ENCODE measurements around the gene SUFU.
"Not testable (repeated sequence)": the region's sequence is repeated elsewhere in the genome, so short reads cannot be mapped to it uniquely, and the experiment has no call there.

The SUFU gene

GRCh38 chr10:102667411-102667810, 163.6 kb downstream of the SUFU start:
- in situ Hi-C loops (cut with MboI; ENCODE audit: low sequenced_read_pairs) = not testable (repeated sequence)

- in situ Hi-C loops (cut with MboI; ENCODE audit: low sequenced_read_pairs) = no loop called here
Observed at GRCh38 chr10:102668326-102669107, 164.7 kb downstream of the SUFU start.

GRCh38 chr10:102669206-102670064, 165.7 kb downstream of the SUFU start:
- in situ Hi-C loops (cut with MboI; ENCODE audit: low sequenced_read_pairs) = no loop called here

GRCh38 chr10:102670065-102670670, 166.4 kb downstream of the SUFU start:
- in situ Hi-C loops (cut with MboI; ENCODE audit: low sequenced_read_pairs) = no loop called here

GRCh38 chr10:102670871-102671434, 167.2 kb downstream of the SUFU start:
- in situ Hi-C loops (cut with MboI; ENCODE audit: low sequenced_read_pairs) = no loop called here

GRCh38 chr10:102673236-102673818, 169.6 kb downstream of the SUFU start:
- in situ Hi-C loops (cut with MboI; ENCODE audit: low sequenced_read_pairs) = no loop called here

GRCh38 chr10:102673819-102674511, 170.2 kb downstream of the SUFU start:
- in situ Hi-C loops (cut with MboI; ENCODE audit: low sequenced_read_pairs) = no loop called here

GRCh38 chr10:102674566-102674965, 170.8 kb downstream of the SUFU start:
- in situ Hi-C loops (cut with MboI; ENCODE audit: low sequenced_read_pairs) = no loop called here

GRCh38 chr10:102675011-102675665, 171.4 kb downstream of the SUFU start:
- in situ Hi-C loops (cut with MboI; ENCODE audit: low sequenced_read_pairs) = no loop called here

GRCh38 chr10:102675666-102676533, 172.1 kb downstream of the SUFU start:
- in situ Hi-C loops (cut with MboI; ENCODE audit: low sequenced_read_pairs) = no loop called here

GRCh38 chr10:102676534-102677315, 173.0 kb downstream of the SUFU start:
- in situ Hi-C loops (cut with MboI; ENCODE audit: low sequenced_read_pairs) = no loop called here

- in situ Hi-C loops (cut with MboI; ENCODE audit: low sequenced_read_pairs) = no loop called here
Observed at GRCh38 chr10:102677331-102678067, 173.7 kb downstream of the SUFU start.

- in situ Hi-C loops (cut with MboI; ENCODE audit: low sequenced_read_pairs) = no loop called here
Observed at GRCh38 chr10:102678068-102678400, 174.3 kb downstream of the SUFU start.

- in situ Hi-C loops (cut with MboI; ENCODE audit: low sequenced_read_pairs) = no loop called here
Observed at GRCh38 chr10:102678842-102679289, 175.1 kb downstream of the SUFU start.

GRCh38 chr10:102679596-102679995, 175.8 kb downstream of the SUFU start:
- in situ Hi-C loops (cut with MboI; ENCODE audit: low sequenced_read_pairs) = no loop called here

- in situ Hi-C loops (cut with MboI; ENCODE audit: low sequenced_read_pairs) = no loop called here
Observed at GRCh38 chr10:102681696-102682095, 177.9 kb downstream of the SUFU start.

GRCh38 chr10:102682416-102682815, 178.6 kb downstream of the SUFU start:
- in situ Hi-C loops (cut with MboI; ENCODE audit: low sequenced_read_pairs) = no loop called here

Data from hTERT RPE-1 (cell line).